IPS-18a (cell line): ENCODE data around the gene EGFL7.

Experiments
- H3K27ac ChIP-seq: one replicate; pipeline ENCODE4 v1.5.1; 2013; ENCODE audit warnings: low read length
- H3K27me3 ChIP-seq: one replicate; pipeline ENCODE4 v1.6.1; 2013; ENCODE audit warnings: mild to moderate bottlenecking, low read length; ENCODE audit not compliant: control insufficient read depth, insufficient read depth
- H3K36me3 ChIP-seq: one replicate; pipeline ENCODE4 v1.6.1; 2013; ENCODE audit warnings: low read depth, low read length; ENCODE audit not compliant: control insufficient read depth
- H3K4me1 ChIP-seq: one replicate; pipeline ENCODE4 v1.6.1; 2013; ENCODE audit warnings: low read depth, low read length; ENCODE audit not compliant: control insufficient read depth
- H3K4me3 ChIP-seq: one replicate; pipeline ENCODE4 v1.5.1; 2013; ENCODE audit warnings: low read length
- H3K9ac ChIP-seq: one replicate; pipeline ENCODE4 v1.6.1; 2013; ENCODE audit warnings: mild to moderate bottlenecking, low read length, moderate library complexity
- H3K9me3 ChIP-seq: one replicate; pipeline ENCODE4 v1.6.1; 2013; ENCODE audit warnings: low read depth, low read length; ENCODE audit not compliant: control insufficient read depth

EGFL7 gene

DNA sequence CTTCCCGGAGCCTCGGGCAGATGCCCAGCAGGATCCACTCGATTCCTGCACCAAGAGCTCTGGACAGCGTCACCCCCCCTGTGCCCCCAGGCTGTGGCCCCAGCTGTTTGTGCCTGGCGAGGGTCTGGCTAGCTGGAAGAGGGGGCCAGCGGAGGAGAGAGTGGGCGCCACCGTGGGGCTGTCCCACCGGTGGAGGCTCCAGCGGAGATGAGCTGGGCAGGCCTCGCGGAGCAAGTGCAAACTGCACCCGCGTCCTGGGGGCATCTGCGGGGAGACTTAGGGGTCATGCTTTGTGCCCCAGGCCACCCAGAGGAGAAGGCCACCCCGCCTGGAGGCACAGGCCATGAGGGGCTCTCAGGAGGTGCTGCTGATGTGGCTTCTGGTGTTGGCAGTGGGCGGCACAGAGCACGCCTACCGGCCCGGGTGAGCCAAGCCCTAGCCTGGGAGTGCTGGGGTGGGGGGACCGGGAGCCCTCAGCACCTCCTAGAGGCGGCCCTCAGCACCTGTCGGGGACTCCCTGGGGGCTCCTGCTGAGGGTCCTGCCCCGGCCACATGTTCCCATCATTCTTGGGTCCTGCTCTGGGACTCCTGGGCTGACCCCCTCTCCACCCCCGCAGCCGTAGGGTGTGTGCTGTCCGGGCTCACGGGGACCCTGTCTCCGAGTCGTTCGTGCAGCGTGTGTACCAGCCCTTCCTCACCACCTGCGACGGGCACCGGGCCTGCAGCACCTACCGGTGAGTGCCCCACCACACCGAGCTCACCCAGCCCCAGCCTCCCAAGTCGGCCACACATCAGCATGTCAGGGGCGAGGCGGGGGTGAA lies 5.4 kb downstream of the EGFL7 start:
- H3K4me1 ChIP-seq = no peaks in the 10 kb centered on the region
- no peak overlapping the region for H3K9ac ChIP-seq
- no peaks in the 10 kb centered on the region for H3K9me3 ChIP-seq
- no peaks in the 10 kb centered on the region for H3K36me3 ChIP-seq
- peaks cover 10% of the 10 kb centered on the region for H3K27me3 ChIP-seq
- no peak overlapping the region for H3K4me3 ChIP-seq
- H3K27ac ChIP-seq = no peak overlapping the region

DNA sequence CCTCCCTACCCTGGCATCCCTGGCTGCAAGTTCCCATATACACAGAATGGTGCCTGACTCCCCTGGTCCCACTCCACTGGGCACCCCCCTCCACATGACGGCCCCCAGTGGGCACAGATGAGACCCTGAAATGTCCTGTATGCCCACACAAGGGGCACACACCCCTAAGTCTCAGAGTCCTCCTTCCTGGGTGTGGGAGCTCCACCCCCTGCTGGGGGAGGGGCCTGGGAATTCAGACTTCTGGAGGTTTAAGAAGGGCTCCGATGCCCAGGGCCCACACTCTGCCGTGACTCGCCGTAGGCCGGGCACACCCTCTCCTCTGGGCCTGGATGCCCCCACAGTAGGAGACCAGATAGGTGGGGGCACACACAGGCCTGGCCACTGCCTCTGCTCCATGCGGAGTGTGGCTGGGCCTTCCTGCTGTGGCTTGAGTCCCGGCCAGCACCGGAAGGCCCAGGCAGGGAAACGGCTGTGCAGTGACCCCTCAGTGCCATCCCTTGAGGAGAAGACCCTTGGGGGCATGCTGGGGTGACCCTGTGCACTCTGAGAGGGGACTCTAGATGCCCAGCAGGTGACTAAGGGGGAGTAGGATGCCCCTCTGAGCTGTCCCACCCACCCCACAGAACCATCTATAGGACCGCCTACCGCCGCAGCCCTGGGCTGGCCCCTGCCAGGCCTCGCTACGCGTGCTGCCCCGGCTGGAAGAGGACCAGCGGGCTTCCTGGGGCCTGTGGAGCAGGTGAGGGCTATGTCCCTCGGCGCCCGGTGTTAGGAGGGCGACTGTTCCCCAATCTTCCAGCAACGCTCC lies 6.5 kb downstream of the EGFL7 start:
- Histone ChIP-seq H3K9ac (no peak overlapping the region), H3K4me3 (no peak overlapping the region), H3K36me3 (no peaks in the 10 kb centered on the region), H3K27ac (no peak overlapping the region), H3K9me3 (no peaks in the 10 kb centered on the region), H3K27me3 (peaks cover 10% of the 10 kb centered on the region), H3K4me1 (no peaks in the 10 kb centered on the region)

DNA sequence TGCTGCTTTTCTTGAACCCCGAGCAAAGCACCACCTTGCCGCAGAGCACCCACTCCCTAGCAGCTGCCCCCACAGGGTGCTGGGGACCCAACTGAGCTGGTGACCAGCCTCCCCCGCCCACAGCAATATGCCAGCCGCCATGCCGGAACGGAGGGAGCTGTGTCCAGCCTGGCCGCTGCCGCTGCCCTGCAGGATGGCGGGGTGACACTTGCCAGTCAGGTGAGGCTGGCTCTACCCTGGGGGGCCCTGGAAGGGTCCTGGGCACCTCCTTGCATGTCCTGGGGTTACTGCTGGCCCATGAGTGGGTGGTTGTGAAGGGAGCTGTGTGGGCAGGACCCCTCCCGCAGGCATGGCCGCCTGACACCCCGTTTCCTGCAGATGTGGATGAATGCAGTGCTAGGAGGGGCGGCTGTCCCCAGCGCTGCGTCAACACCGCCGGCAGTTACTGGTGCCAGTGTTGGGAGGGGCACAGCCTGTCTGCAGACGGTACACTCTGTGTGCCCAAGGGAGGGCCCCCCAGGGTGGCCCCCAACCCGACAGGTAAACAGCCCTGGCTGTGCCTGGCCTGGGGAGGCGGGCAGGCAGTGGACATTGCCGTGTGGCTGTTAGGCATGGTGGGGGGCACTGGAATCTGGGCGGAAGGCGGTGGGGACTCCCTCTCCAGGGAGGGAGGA lies 7.2 kb downstream of the EGFL7 start:
- H3K36me3 ChIP-seq = no peaks in the 10 kb centered on the region
- H3K27ac ChIP-seq = no peak overlapping the region
- H3K27me3 ChIP-seq = peaks cover 8% of the 10 kb centered on the region
- no peaks in the 10 kb centered on the region for H3K9me3 ChIP-seq
- no peak overlapping the region for H3K9ac ChIP-seq
- no peaks in the 10 kb centered on the region for H3K4me1 ChIP-seq
- no peak overlapping the region for H3K4me3 ChIP-seq

DNA sequence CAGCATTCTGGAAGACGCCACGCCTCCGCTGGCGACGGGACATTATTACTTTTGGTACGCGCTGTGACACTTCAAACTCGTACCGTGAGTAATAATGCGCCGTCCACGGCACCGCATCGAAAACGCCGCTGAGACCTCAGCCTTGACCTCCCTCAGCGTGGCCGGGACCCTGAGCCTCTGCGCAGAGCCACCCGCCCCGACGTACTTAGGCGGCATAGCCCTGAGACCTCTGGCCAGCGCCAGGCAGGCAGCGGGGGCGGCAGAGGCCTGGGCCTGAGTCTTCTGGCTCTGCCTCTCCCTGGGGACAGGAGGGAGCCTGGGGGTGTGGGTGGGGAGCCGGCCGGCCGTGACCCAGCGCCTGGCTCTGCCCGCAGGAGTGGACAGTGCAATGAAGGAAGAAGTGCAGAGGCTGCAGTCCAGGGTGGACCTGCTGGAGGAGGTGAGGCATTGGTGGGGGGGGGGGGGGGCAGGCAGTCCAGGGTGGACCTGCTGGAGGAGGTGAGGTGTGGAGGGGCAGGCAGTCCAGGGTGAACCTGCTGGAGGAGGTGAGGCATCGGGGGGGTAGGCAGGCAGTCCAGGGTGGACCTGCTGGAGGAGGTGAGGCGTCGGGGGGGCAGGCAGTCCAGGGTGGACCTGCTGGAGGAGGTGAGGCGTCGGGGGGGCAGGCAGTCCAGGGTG lies 8.0 kb downstream of the EGFL7 start:
- Histone ChIP-seq H3K36me3 (no peaks in the 10 kb centered on the region), H3K9ac (no peak overlapping the region), H3K27me3 (peaks cover 6% of the 10 kb centered on the region), H3K9me3 (no peaks in the 10 kb centered on the region), H3K27ac (no peak overlapping the region), H3K4me1 (no peaks in the 10 kb centered on the region), H3K4me3 (no peak overlapping the region)

DNA sequence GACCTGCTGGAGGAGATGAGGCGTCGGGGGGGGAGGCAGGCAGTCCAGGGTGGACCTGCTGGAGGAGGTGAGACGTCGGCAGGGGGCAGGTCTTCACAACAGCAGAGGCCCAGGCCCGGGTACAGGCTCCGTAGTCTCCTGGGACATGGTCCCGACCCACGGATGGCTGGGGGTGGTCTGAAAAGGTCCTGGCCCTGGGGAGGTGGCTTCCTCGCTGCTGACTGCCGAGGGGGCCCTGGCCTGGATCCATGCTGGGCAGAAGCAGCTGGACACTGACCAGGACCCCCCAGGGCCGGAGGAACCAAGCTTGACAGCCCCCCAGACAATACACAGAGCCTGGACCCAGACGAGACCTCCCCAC lies 8.5 kb downstream of the EGFL7 start:
- H3K9me3 ChIP-seq = no peaks in the 10 kb centered on the region
- no peaks in the 10 kb centered on the region for H3K36me3 ChIP-seq
- no peak overlapping the region for H3K9ac ChIP-seq
- H3K4me1 ChIP-seq = no peaks in the 10 kb centered on the region
- peaks cover 6% of the 10 kb centered on the region for H3K27me3 ChIP-seq
- no peak overlapping the region for H3K27ac ChIP-seq
- no peak overlapping the region for H3K4me3 ChIP-seq

DNA sequence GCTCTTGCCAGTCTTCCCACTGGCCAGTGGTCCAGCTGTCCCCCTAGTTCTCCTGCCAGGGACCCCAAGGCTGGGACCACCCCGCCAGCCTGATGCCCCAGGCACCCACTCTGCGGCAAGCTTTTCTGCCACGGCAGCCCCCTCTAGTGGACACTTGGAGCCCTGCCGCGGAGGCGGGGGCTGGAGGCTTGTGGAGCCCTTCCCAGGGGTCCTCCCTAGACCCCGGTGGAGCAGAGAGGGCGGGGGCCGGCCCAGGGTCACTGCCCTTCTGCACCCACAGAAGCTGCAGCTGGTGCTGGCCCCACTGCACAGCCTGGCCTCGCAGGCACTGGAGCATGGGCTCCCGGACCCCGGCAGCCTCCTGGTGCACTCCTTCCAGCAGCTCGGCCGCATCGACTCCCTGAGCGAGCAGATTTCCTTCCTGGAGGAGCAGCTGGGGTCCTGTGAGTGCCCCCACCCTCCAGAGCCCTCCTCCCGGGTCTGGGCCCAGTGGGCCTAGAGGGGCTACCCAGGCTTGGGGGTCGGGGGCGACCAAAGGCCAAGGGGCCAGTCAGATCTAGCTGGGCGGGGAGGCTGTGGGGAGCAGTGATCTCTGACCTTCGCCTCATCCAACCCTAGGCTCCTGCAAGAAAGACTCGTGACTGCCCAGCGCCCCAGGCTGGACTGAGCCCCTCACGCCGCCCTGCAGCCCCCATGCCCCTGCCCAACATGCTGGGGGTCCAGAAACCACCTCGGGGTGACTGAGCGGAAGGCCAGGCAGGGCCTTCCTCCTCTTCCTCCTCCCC lies 9.1 kb downstream of the EGFL7 start:
- Histone ChIP-seq H3K36me3 (no peaks in the 10 kb centered on the region), H3K9ac (no peak overlapping the region), H3K27ac (no peak overlapping the region), H3K4me3 (no peak overlapping the region), H3K9me3 (no peaks in the 10 kb centered on the region), H3K4me1 (no peaks in the 10 kb centered on the region), H3K27me3 (no peaks in the 10 kb centered on the region)

DNA sequence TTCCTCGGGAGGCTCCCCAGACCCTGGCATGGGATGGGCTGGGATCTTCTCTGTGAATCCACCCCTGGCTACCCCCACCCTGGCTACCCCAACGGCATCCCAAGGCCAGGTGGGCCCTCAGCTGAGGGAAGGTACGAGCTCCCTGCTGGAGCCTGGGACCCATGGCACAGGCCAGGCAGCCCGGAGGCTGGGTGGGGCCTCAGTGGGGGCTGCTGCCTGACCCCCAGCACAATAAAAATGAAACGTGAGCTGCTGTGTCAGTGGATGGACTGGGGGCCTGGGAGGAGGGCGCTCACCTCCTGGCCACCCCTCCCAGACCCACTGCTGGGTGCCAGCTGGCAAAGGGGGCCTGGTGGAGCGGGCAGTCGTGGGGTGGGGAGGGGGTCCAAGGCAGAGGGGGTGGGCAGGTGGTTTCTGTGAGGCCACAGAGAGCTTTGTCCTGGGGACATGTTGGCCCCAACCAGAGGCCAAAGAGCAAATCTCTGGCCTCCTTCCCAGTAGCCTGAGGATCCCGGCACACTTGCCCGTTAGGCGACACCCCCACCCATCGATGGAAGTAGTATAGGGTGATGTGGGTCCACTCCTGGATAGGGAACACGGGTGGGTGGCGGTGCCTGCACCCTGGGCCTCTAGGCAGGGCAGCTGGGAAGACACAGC lies 9.8 kb downstream of the EGFL7 start:
- Histone ChIP-seq H3K27ac (no peak overlapping the region), H3K4me3 (no peak overlapping the region), H3K9ac (no peak overlapping the region), H3K4me1 (no peaks in the 10 kb centered on the region), H3K27me3 (no peaks in the 10 kb centered on the region), H3K36me3 (no peaks in the 10 kb centered on the region), H3K9me3 (no peaks in the 10 kb centered on the region)

DNA sequence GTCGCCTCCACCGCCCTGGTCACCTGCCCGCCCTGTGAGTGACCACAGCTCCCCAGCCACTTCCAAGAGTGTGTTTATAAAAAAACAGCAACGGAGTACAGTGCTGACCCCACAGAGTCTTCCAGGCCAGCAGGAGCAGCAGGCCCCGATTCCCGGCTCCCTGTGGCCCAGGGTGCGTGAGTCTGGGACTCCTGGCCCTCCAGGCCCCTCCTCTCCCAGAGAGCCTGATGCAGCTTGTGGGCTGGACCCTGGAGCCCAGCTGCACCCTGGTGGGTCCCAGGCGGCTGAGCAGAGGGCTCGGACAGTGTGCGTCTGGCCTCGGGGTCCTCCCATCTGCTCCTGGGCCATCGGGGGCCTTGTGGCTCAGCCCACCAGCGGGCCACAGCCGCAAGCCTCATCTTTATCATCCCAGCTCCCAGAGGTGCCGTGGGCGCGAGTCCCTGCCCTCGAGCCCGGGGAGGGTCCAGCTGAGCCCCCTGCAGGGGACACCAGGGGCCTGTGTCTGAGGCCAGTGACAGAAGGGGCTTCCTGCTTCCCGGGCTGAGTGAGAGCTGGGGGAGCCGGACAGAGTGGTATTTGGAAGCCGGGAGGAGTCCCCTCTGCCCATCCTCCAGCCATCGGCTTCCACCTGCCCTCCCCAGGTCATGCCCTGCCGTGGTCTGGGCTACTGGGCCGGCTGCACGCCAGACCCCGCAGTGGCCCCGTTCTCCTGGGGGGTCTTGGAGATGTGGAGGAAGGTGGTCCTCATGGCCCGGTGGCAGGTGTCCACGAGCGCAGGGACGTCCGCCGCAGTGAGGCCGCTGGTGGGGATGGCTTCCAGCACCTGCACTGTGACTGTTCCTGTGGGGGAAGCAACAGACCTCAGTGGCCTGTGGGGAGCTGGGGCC lies 10.6 kb downstream of the EGFL7 start:
- Histone ChIP-seq H3K9me3 (no peaks in the 10 kb centered on the region), H3K4me1 (no peaks in the 10 kb centered on the region), H3K27me3 (no peaks in the 10 kb centered on the region), H3K27ac (no peak overlapping the region), H3K9ac (no peak overlapping the region), H3K4me3 (no peak overlapping the region), H3K36me3 (no peaks in the 10 kb centered on the region)

DNA sequence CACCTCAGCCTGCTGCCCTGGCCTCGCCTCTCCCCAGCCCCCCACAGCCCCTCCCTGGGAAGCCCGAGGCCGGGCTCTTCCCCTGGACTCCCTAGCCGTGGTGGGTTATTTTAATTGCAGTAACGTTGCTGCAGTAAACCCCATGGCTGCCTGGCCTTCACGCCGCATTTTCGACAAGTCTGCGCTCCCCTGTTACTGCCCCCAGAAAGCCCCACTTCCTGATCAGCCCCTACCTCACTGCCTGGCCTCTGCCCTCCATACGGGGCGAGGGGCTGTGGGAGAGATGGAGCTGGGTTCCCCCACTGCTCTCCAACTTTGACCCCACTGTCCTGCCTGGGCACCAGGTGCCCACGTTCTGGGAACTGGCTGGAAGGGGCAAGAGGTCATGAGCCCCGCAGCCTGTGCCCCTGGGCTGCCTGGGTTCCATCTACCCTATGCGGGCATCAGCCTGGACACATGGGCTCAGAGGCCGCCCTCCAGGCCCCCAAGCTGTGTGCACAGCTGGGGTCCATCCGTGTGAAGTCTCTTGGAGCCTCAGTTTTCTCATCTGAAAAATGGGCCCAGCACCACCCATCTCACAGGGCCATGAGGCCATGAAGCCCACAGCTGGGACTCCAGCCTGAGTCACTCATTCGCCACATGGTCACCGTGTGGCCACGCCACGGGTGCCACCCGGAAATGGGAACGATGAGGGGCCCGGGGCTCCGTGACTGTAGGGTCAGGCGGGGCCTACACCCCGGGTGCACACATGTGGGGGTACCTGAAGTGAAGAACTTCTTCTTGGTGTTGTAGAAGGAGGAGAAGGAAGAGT lies 11.5 kb downstream of the EGFL7 start:
- H3K27me3 ChIP-seq = no peaks in the 10 kb centered on the region
- H3K9ac ChIP-seq = no peak overlapping the region
- H3K36me3 ChIP-seq = no peaks in the 10 kb centered on the region
- H3K27ac ChIP-seq = no peak overlapping the region
- H3K4me1 ChIP-seq = no peaks in the 10 kb centered on the region
- H3K4me3 ChIP-seq = no peak overlapping the region
- no peaks in the 10 kb centered on the region for H3K9me3 ChIP-seq
